Uterus (tissue), 4 donors: ENCODE measurements around the gene ZNF483. TPM values are rescaled to one million over a fixed set of nuclear protein-coding genes. Genes with fewer than 3 reads are reported as not detected.

ENCODE experiments used
- DNase-seq, 2 donors: peaks; one replicate each; pipeline ENCODE4 v3.0.0-alpha.2; 2019 to 2020
- H3K27ac ChIP-seq, 2 donors: fragments of 200-600 bp; sonication (generic); 1 replicate in 1 of 2; 2 replicates in 1 of 2; pipeline ENCODE4 v1.5.1; 2016 to 2018
- H3K27me3 ChIP-seq, 2 donors: fragments of 200-600 bp; sonication (generic); one replicate each; pipeline ENCODE4 v1.5.1; 2018 to 2019; ENCODE audit warnings: control low read depth in 1 of 2
- H3K36me3 ChIP-seq, 2 donors: fragments of 200-600 bp; sonication (generic); one replicate each; pipeline ENCODE4 v1.5.1; 2019; ENCODE audit warnings: control low read depth in 1 of 2
- H3K4me1 ChIP-seq, 2 donors: fragments of 200-600 bp; sonication (generic); one replicate each; pipeline ENCODE4 v1.5.1; 2018 to 2019; ENCODE audit warnings: control low read depth in 1 of 2
- H3K4me3 ChIP-seq, 2 donors: fragments of 200-600 bp; sonication (generic); 1 replicate in 1 of 2; 2 replicates in 1 of 2; pipeline ENCODE4 v1.5.1; 2018 to 2019; ENCODE audit warnings: mild to moderate bottlenecking in 1 of 2
- H3K9me3 ChIP-seq, 2 donors: fragments of 200-600 bp; sonication (generic); one replicate each; pipeline ENCODE4 v1.5.1; 2019; ENCODE audit warnings: control low read depth in 1 of 2
- POLR2A ChIP-seq, 2 donors: fragments of 450-650 bp; IDR thresholded peaks; one replicate each; pipeline ENCODE4 v1.6.1; 2016; ENCODE audit warnings: antibody characterized with exemption in 2 of 2, mild to moderate bottlenecking in 1 of 2, moderate library complexity in 1 of 2
- intact Hi-C: fragments of 100-400 bp; cut with DNase I; formaldehyde crosslinking; loops from one replicate; pipeline ENCODE4 v1.15.1; 2023; ENCODE audit warnings: low total_unique reads
- total RNA-seq, 4 donors: library from RNA; depleted of rRNA in 3 of 4; stranded (reverse); fragments of >200 nt in 3 of 4; gene quantifications; one replicate each; pipeline versions ENCODE4 v1.1.0 to v1.2.4, GENCODE V29; 2014 to 2023
- TF ChIP-seq, protein P1 (sequence below), 4 experiments: fragments of 200-600 bp in 2 of 4; fragments of 450-650 bp in 2 of 4; sonication (generic) in 2 of 4; IDR thresholded peaks; one replicate each; pipeline ENCODE4 v1.5.1; 2016 to 2019; ENCODE audit warnings: antibody characterized with exemption in 4 of 4, mild to moderate bottlenecking in 2 of 4, moderate library complexity in 1 of 4
- donor health status: DM: yes; HTN: yes; CAD: no.

The ZNF483 gene
- total RNA-seq, 4 donors from 2014 or later = 11.0 to 60.2 (median 31.7) TPM

DNA sequence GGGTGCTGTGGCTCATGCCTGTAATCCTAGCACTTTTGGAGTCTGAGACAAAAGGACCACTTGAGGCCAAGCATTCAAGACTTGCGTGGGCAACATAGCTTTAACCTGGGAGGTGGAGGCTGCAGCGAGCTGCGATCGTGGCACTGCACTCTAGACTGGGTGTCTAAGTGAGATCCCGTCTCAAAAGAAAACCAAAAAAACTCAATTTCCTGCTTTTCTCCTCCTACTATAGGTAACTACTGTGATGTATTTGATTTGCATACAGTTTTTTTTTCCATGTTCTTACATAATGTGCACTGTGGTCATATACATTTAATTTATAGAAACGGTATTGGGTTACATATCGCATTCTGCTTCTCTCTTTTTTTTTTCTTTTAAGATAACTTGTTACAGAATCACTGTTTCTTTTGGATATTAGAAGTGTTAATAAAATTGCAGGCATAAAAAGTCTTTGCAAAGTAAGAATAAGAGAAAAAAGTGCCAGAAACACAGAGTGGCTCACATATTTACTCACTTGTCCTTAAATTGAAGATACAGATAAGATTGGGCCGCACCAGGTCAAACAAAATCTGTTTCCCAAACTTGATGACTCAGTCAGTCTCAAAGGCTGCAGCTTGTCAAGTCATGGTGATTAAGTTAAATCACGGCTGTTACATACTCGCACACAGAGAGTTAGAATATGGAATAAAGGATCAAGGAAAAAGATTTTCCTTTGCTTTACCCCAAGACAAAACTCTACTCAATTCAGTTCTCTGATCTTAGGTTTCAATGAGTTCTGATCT is 76.4 kb downstream of the ZNF483 start:
- Histone ChIP-seq H3K9me3 (no peaks in the 10 kb centered on the region), H3K4me1 (no peaks in the 10 kb centered on the region), H3K27me3 (no peaks in the 10 kb centered on the region), H3K36me3 (no peaks in the 10 kb centered on the region), H3K27ac (no peak overlapping the region), H3K4me3 (no peak overlapping the region)
- TF ChIP-seq, protein P1, sequence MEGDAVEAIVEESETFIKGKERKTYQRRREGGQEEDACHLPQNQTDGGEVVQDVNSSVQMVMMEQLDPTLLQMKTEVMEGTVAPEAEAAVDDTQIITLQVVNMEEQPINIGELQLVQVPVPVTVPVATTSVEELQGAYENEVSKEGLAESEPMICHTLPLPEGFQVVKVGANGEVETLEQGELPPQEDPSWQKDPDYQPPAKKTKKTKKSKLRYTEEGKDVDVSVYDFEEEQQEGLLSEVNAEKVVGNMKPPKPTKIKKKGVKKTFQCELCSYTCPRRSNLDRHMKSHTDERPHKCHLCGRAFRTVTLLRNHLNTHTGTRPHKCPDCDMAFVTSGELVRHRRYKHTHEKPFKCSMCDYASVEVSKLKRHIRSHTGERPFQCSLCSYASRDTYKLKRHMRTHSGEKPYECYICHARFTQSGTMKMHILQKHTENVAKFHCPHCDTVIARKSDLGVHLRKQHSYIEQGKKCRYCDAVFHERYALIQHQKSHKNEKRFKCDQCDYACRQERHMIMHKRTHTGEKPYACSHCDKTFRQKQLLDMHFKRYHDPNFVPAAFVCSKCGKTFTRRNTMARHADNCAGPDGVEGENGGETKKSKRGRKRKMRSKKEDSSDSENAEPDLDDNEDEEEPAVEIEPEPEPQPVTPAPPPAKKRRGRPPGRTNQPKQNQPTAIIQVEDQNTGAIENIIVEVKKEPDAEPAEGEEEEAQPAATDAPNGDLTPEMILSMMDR (IDR thresholded peaks at IDR 0.05) = no peak
- no peak for TF ChIP-seq POLR2A (IDR thresholded peaks at IDR 0.05)
- DNase-seq = no peak
- intact Hi-C loops = no loop called here

DNA sequence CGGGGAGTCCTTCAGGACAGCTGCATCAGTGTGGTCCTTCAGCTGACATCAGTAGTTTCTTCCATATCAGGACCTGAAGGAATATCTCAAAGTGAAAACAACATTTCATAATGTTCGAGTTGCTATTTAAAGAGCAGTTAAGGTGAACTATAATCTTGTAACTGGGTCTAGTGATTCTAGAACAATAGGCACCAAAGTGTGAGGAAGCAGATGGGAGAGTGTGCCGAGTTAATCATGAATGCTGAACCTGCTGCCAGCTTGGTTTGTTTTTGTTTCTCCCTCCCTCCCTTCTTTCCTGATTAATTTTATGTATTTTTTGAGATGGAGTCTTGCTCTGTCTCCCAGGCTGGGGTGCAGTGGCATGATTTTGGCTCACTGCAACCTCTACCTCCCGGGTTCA is 78.1 kb downstream of the ZNF483 start:
- Histone ChIP-seq H3K27me3 (no peaks in the 10 kb centered on the region), H3K9me3 (no peaks in the 10 kb centered on the region), H3K4me1 (no peaks in the 10 kb centered on the region), H3K27ac (no peak overlapping the region), H3K4me3 (no peak overlapping the region), H3K36me3 (no peaks in the 10 kb centered on the region)
- DNase-seq = no peak
- TF ChIP-seq, protein P1 (IDR thresholded peaks at IDR 0.05) = no peak
- no peak for TF ChIP-seq POLR2A (IDR thresholded peaks at IDR 0.05)
- intact Hi-C loops = no loop called here

DNA sequence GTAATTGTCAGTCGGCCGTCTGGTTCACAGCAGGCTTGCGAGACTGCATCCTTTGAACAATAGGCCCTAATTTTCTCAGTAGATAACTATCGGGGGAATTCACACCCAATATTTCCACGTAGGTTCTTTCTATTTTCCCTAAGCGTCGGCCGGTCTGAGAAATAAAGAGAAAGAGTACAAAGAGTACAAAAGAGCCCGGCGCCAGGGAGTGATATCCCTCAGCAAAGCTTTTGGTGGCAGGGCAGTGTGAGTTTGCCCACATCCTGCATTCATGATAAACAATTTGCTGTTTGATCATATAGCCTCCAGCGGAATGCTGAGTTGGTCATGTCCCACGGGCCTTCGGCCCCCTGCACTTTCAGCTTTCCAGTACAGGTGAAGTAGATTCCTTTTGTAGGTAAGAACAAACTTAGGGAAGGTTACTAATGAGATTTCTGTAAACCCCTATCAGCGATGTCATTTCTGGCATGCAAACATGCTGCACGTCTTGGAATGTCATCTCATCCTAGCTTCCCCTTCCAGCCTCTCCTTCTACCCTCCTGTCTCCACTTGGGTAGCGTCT is 79.2 kb downstream of the ZNF483 start:
- TF ChIP-seq POLR2A (IDR thresholded peaks at IDR 0.05) = no peak
- TF ChIP-seq, protein P1 (IDR thresholded peaks at IDR 0.05) = no peak
- H3K9me3 ChIP-seq = no peaks in the 10 kb centered on the region
- no peaks in the 10 kb centered on the region for H3K36me3 ChIP-seq
- intact Hi-C loops = no loop called here
- no peak for DNase-seq
- H3K4me1 ChIP-seq = no peaks in the 10 kb centered on the region
- H3K27ac ChIP-seq = no peak overlapping the region
- no peak overlapping the region for H3K4me3 ChIP-seq
- no peaks in the 10 kb centered on the region for H3K27me3 ChIP-seq

DNA sequence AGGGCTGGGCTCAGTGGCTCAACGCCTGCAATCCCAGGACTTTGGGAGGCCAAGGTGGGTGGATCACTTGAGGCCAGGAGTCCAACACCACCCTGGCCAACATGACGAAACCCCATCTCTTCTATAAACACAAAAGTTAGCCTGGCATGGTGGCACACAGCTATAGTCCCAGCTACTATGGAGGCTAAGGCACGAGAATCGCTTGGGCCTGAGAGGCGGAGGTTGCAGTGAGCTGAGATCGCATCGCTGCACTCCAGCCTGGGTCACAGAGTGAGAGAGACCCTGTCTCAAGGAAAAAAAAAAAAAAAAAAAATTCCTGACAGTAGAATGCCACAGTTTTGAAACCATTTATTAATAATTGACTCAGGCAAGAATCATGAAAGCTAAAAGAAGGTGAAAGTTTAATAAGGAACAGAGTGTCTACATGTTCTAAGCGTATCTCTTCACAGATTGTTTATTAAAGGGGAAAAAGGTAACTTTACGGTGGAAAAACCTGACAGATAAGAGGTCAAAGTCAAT is 80.1 kb downstream of the ZNF483 start:
- Histone ChIP-seq H3K4me3 (no peak overlapping the region), H3K4me1 (no peaks in the 10 kb centered on the region), H3K9me3 (no peaks in the 10 kb centered on the region), H3K36me3 (no peaks in the 10 kb centered on the region), H3K27ac (no peak overlapping the region), H3K27me3 (no peaks in the 10 kb centered on the region)
- intact Hi-C loops = no loop called here
- no peak for DNase-seq
- TF ChIP-seq, protein P1 (IDR thresholded peaks at IDR 0.05) = no peak
- no peak for TF ChIP-seq POLR2A (IDR thresholded peaks at IDR 0.05)

DNA sequence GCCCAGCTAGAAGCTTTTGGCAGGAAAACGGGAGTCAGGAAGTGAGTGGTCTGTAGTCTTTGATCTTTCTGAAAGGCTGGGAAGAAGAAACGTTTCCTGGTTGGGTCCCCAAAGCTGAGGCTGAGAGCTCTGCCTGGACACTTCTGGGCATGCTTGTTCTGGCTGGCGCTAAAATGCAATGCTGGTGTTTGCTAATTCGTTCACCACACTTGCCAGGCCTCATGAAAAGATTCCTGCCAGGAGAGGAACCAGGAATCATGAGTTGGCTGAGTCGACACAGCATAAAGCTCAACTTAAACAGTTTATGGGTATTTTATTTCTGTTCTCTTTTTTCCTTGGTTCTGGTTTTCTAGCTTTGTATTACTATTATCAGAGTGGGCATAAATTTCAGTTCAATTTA is 85.2 kb downstream of the ZNF483 start:
- no peaks in the 10 kb centered on the region for H3K27me3 ChIP-seq
- no peaks in the 10 kb centered on the region for H3K9me3 ChIP-seq
- no peaks in the 10 kb centered on the region for H3K36me3 ChIP-seq
- intact Hi-C loops = no loop called here
- no peak for DNase-seq
- H3K4me1 ChIP-seq = no peaks in the 10 kb centered on the region
- H3K4me3 ChIP-seq = no peak overlapping the region
- no peak overlapping the region for H3K27ac ChIP-seq
- TF ChIP-seq POLR2A (IDR thresholded peaks at IDR 0.05) = no peak
- TF ChIP-seq, protein P1 (IDR thresholded peaks at IDR 0.05) = no peak
